ENCODE data around the gene TH.

The TH gene

GRCh38 chr11:2143799-2144543, 27.6 kb downstream of the TH start:
- DNase-seq = no peak

- no peak for DNase-seq
These were observed 28.2 kb downstream of the TH start for GRCh38 chr11:2143477-2143798.

GRCh38 chr11:2142762-2143202, 28.8 kb downstream of the TH start:
- no peak for DNase-seq

- no peak for DNase-seq
These were observed 29.3 kb downstream of the TH start for GRCh38 chr11:2142300-2142759.

- DNase-seq = no peak
These were observed 30.9 kb downstream of the TH start for GRCh38 chr11:2140411-2141400.

- DNase-seq = peak in 1 of 56 donors; percentile 16
These were observed 31.8 kb downstream of the TH start for GRCh38 chr11:2139621-2140337.

GRCh38 chr11:2139123-2139521, 32.5 kb downstream of the TH start, which contains the start of gene IGF2:
Gene IGF2, minus strand, starts transcription at chr11:2139389. Its CDS starts 3,866 bp downstream, at chr11:2135523.
- no peak for DNase-seq

GRCh38 chr11:2138431-2139122, 33.0 kb downstream of the TH start:
- no peak for DNase-seq

GRCh38 chr11:2138068-2138430, 33.6 kb downstream of the TH start:
- DNase-seq = no peak

- DNase-seq = peak in 1 of 56 donors; percentile 23
These were observed 34.2 kb downstream of the TH start for GRCh38 chr11:2137202-2138067.

GRCh38 chr11:2136952-2137201, 34.7 kb downstream of the TH start:
- DNase-seq = no peak

- DNase-seq = no peak
These were observed 35.2 kb downstream of the TH start for GRCh38 chr11:2136209-2136951.

GRCh38 chr11:2135648-2136201, 35.9 kb downstream of the TH start:
- DNase-seq = no peak

- no peak for DNase-seq
These were observed 36.5 kb downstream of the TH start for GRCh38 chr11:2135018-2135569.

GRCh38 chr11:2134022-2135010, 37.3 kb downstream of the TH start:
- DNase-seq = no peak

GRCh38 chr11:2133241-2134021, 38.2 kb downstream of the TH start:
- DNase-seq = no peak

GRCh38 chr11:2132874-2133240, 38.8 kb downstream of the TH start:
- DNase-seq = no peak

Data from nucleus accumbens (tissue), 56 donors.